ENCODE measurements around the gene MYEOV. TPM values are rescaled to one million over a fixed set of nuclear protein-coding genes. Genes with fewer than 3 reads are reported as not detected.

The MYEOV gene
- total RNA-seq, 1 experiment from 2014 or later, result not detected

DNA sequence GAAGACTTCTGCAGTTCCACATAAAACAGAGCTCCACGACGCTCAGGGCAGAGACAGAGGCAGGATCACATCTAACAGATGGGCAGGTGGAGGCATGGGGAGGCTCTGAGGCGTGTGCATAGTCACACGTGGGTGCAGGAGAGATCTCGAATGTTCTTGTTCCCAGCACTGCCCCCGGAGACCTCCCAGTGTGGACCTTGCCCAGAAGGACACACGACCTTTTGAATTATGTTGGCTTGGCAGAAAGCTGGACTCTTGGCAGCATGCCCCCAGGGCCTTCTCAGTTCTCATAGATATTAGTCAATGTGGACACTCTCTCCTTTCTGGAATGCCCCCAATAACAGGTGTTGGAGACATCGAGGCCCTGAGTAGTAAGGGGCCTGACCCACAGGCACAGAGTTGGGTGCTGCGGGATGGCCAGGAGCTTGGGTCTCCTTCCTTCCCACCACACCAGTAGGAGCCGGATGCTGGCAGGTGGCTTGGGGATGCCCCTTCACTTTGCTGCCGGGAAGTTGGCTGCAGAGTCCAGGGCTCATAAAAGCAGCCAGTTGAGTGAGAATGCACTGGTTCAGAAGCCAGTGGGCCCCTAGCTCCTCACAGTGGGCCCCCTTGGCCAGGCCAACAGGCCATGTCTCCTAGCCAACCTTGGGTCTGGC lies 12.1 kb downstream of the MYEOV start:
- intact Hi-C loops (cut with micrococcal nuclease), result no loop called here
- no peak for DNase-seq (ENCODE audit: unreplicated experiment)
- ChIA-PET CTCF (no interaction called here), POLR2A (no interaction called here)
- TF ChIP-seq CTCF (IDR thresholded peaks at IDR 0.05; ENCODE audit: unreplicated experiment), result no peak
- H3K36me3 Mint-ChIP-seq (ENCODE audit: insufficient read depth, unreplicated experiment), result no peaks in the 10 kb centered on the region
- peaks cover 20% of the 10 kb centered on the region for H3K4me1 Mint-ChIP-seq (ENCODE audit: insufficient read depth, unreplicated experiment)
- H3K9me3 Mint-ChIP-seq (ENCODE audit: unreplicated experiment), result peaks cover under 1% of the 10 kb centered on the region
- BruUV-seq (replicated peaks), result no TSS peak
- H3K4me3 Mint-ChIP-seq (ENCODE audit: unreplicated experiment), result no peak overlapping the region
- no peak overlapping the region for H3K27ac Mint-ChIP-seq (ENCODE audit: low read depth, unreplicated experiment)
- H3K27me3 Mint-ChIP-seq (ENCODE audit: insufficient read depth, unreplicated experiment), result no peaks in the 10 kb centered on the region

GRCh38 chr11:69306821-69307220 lies 12.9 kb downstream of the MYEOV start:
- Mint-ChIP-seq H3K27ac (ENCODE audit: low read depth, unreplicated experiment) (no peak overlapping the region), H3K4me1 (ENCODE audit: insufficient read depth, unreplicated experiment) (peaks cover 12% of the 10 kb centered on the region)
- BruUV-seq (replicated peaks), result no TSS peak

GRCh38 chr11:69307421-69307820 lies 13.5 kb downstream of the MYEOV start:
- no TSS peak for BruUV-seq (replicated peaks)
- ChIA-PET POLR2A (no interaction called here), CTCF (no interaction called here)
- H3K27me3 Mint-ChIP-seq (ENCODE audit: insufficient read depth, unreplicated experiment), result no peaks in the 10 kb centered on the region
- no peak overlapping the region for H3K27ac Mint-ChIP-seq (ENCODE audit: low read depth, unreplicated experiment)
- no peak for DNase-seq (ENCODE audit: unreplicated experiment)
- no peaks in the 10 kb centered on the region for H3K36me3 Mint-ChIP-seq (ENCODE audit: insufficient read depth, unreplicated experiment)
- peaks cover 6% of the 10 kb centered on the region for H3K4me1 Mint-ChIP-seq (ENCODE audit: insufficient read depth, unreplicated experiment)
- H3K4me3 Mint-ChIP-seq (ENCODE audit: unreplicated experiment), result no peak overlapping the region
- no peak for TF ChIP-seq CTCF (IDR thresholded peaks at IDR 0.05; ENCODE audit: unreplicated experiment)
- H3K9me3 Mint-ChIP-seq (ENCODE audit: unreplicated experiment), result no peaks in the 10 kb centered on the region
- intact Hi-C loops (cut with micrococcal nuclease), result no loop called here

More at GRCh38 chr11:69306821-69307220, 12.9 kb downstream of the MYEOV start:
- ChIA-PET POLR2A (no interaction called here), CTCF (no interaction called here)
- TF ChIP-seq CTCF (IDR thresholded peaks at IDR 0.05; ENCODE audit: unreplicated experiment), result no peak
- Mint-ChIP-seq H3K4me3 (ENCODE audit: unreplicated experiment) (no peak overlapping the region), H3K9me3 (ENCODE audit: unreplicated experiment) (no peaks in the 10 kb centered on the region), H3K27me3 (ENCODE audit: insufficient read depth, unreplicated experiment) (no peaks in the 10 kb centered on the region), H3K36me3 (ENCODE audit: insufficient read depth, unreplicated experiment) (no peaks in the 10 kb centered on the region)
- DNase-seq (ENCODE audit: unreplicated experiment), result no peak
- intact Hi-C loops (cut with micrococcal nuclease), result no loop called here

DNA sequence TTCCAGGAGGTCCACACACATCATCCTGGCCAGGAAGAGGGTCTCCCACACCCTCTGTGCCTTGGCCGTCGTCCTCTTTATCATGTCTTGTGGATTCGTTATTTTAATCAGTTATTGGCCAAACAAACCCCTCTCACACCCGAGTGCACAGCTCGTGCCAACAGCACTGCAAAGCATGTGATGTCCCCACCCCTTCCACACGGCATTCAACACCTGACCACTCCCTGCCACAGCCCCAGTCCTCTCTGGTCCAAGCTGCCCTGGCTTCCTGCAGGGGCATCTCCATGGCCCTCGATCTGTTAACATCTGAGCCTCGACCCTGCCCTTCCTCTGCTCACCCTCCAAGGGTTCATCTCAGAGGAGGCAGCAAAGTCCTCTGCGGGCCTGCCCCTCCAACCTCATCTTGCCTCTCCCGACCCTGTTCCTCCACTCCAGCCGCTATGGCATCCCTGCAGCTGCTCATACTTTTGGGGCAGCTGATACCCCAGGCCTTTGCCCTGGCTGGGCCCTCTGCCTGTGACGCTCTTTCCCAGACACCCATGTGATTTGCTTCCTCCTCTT lies 14.0 kb downstream of the MYEOV start:
- BruUV-seq (replicated peaks), result no TSS peak
- intact Hi-C loops (cut with micrococcal nuclease), result no loop called here
- no peak for TF ChIP-seq CTCF (IDR thresholded peaks at IDR 0.05; ENCODE audit: unreplicated experiment)
- Mint-ChIP-seq H3K9me3 (ENCODE audit: unreplicated experiment) (no peaks in the 10 kb centered on the region), H3K27ac (ENCODE audit: low read depth, unreplicated experiment) (no peak overlapping the region), H3K4me1 (ENCODE audit: insufficient read depth, unreplicated experiment) (peaks cover 1% of the 10 kb centered on the region), H3K27me3 (ENCODE audit: insufficient read depth, unreplicated experiment) (no peaks in the 10 kb centered on the region), H3K4me3 (ENCODE audit: unreplicated experiment) (no peak overlapping the region), H3K36me3 (ENCODE audit: insufficient read depth, unreplicated experiment) (no peaks in the 10 kb centered on the region)
- ChIA-PET CTCF (no interaction called here), POLR2A (no interaction called here)
- no peak for DNase-seq (ENCODE audit: unreplicated experiment)
